ENCODE results near the gene C16orf96.

The C16orf96 gene

DNA sequence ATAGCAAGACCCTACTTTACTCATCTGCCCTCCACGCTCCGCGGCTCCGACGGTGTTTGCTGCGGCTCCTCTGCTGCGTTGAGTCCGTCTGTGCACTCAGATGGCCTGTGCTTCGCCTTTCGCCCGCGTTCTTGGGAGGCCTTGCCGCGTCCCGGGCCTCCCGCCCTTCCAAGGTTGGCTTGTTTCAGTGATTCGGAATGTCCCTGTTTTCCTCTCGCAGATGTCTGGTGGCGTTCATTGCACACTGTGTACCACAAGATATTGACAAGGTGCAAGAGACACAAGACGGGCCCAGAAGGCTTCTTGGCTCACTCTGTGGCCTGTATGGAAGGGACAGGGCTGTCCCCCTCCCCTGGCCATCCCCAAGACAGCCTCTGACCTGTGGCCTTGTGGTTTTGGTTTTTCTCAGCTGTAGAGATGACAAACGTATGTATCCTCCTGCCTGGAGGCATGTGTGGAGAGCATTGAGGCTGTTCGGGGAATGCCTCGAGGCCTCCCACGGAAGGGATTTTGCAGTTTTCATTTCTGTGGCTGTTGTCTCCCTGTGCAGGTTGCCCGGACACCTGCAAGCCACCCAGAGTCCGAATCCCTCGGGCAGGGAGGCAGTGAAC lies 83.9 kb downstream of the C16orf96 start:
- DNase-seq (ENCODE audit: low spot score in 2 of 2): no peak
- Mint-ChIP-seq H3K4me3 (no peak overlapping the region), H3K4me1 (peaks cover 14% of the 10 kb centered on the region), H3K9me3 (no peaks in the 10 kb centered on the region), H3K36me3 (peaks cover 2% of the 10 kb centered on the region), H3K27me3 (no peaks in the 10 kb centered on the region), H3K27ac (peak overlapping the region; percentile 17)
- ATAC-seq (ENCODE audit: low read depth): no peak

- Mint-ChIP-seq H3K9me3 (no peaks in the 10 kb centered on the region), H3K27ac (peak overlapping the region; percentile 17), H3K4me3 (no peak overlapping the region), H3K4me1 (peaks cover 18% of the 10 kb centered on the region), H3K27me3 (no peaks in the 10 kb centered on the region), H3K36me3 (peaks cover 4% of the 10 kb centered on the region)
- no peak for DNase-seq (ENCODE audit: low spot score in 2 of 2)
- no peak for ATAC-seq (ENCODE audit: low read depth)
Measured at GRCh38 chr16:4640572-4641305, 84.6 kb downstream of the C16orf96 start.

DNA sequence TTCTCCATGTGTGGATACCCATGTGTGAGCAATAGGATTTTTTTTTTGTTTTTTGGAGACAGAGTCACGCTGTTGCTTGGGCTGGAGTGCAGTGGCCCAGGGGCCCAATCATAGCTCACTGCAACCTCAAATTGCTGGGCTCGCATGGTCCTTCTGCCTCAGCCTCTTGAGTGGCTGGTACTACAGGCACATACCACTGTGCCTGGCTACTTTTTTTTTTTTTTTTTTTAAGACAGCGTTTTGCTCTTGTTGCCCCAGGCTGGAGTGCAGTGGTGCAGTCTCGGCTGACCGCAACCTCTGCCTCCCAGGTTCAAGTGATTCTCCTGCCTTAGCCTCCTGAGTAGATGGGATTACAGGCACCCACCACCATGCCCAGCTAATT lies 85.2 kb downstream of the C16orf96 start:
- DNase-seq (ENCODE audit: low spot score in 2 of 2) (no peak), ATAC-seq (ENCODE audit: low read depth) (no peak)
- Mint-ChIP-seq H3K27ac (peak overlapping the region; percentile 13), H3K36me3 (peaks cover 4% of the 10 kb centered on the region), H3K27me3 (no peaks in the 10 kb centered on the region), H3K4me3 (no peak overlapping the region), H3K9me3 (no peaks in the 10 kb centered on the region), H3K4me1 (peaks cover 18% of the 10 kb centered on the region)

DNA sequence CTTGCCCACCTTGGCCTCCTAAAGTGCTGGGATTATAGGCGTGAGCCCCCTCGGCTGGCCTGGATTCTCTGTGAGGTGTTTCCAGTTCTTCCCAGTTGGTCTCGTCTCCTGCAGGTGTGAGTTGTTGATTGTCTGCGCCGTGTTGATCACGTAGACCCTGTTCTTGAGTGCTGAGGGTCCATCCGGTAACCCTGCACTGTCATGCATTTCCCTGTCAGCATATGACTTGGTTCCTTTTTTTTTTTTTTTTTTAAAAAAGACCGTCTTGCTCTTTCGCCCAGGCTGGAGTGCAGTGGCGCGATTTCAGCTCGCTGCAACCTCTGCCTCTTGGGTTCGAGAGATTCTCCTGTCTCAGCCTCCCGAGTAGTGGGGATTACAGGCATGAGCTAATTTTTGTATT lies 85.8 kb downstream of the C16orf96 start:
- no peaks in the 10 kb centered on the region for H3K27me3 Mint-ChIP-seq
- no peaks in the 10 kb centered on the region for H3K9me3 Mint-ChIP-seq
- peaks cover 18% of the 10 kb centered on the region for H3K4me1 Mint-ChIP-seq
- ATAC-seq (ENCODE audit: low read depth) (no peak), DNase-seq (ENCODE audit: low spot score in 2 of 2) (no peak)
- H3K27ac Mint-ChIP-seq: no peak overlapping the region
- H3K4me3 Mint-ChIP-seq: no peak overlapping the region
- peaks cover 4% of the 10 kb centered on the region for H3K36me3 Mint-ChIP-seq

GRCh38 chr16:4646773-4647643 lies 90.9 kb downstream of the C16orf96 start:
- Mint-ChIP-seq H3K4me1 (peaks cover 21% of the 10 kb centered on the region), H3K27me3 (no peaks in the 10 kb centered on the region), H3K36me3 (peaks cover 7% of the 10 kb centered on the region), H3K27ac (no peak overlapping the region), H3K9me3 (no peaks in the 10 kb centered on the region), H3K4me3 (no peak overlapping the region)
- ATAC-seq (ENCODE audit: low read depth) (no peak), DNase-seq (ENCODE audit: low spot score in 2 of 2) (no peak)

DNA sequence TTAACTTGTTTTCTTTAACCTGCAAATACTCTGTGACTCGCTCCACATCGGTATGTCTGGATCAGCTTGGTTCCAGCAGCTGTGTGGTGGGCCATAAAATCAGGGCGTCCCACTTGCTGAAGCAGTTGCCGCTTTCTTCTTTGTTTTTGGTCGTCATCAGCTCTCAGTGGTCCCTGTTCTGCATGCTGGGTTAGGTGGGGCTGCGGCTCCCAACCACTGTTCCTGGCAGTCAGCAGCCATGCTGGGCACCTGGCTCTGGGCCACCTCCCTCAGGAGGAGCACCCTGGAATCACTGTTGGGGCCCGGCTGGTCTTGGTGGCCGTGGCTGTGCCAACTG lies 91.5 kb downstream of the C16orf96 start:
- DNase-seq (ENCODE audit: low spot score in 2 of 2): no peak
- H3K27me3 Mint-ChIP-seq: no peaks in the 10 kb centered on the region
- H3K27ac Mint-ChIP-seq: no peak overlapping the region
- no peak overlapping the region for H3K4me3 Mint-ChIP-seq
- no peaks in the 10 kb centered on the region for H3K9me3 Mint-ChIP-seq
- H3K36me3 Mint-ChIP-seq: peaks cover 7% of the 10 kb centered on the region
- ATAC-seq (ENCODE audit: low read depth): no peak
- H3K4me1 Mint-ChIP-seq: peaks cover 21% of the 10 kb centered on the region

DNA sequence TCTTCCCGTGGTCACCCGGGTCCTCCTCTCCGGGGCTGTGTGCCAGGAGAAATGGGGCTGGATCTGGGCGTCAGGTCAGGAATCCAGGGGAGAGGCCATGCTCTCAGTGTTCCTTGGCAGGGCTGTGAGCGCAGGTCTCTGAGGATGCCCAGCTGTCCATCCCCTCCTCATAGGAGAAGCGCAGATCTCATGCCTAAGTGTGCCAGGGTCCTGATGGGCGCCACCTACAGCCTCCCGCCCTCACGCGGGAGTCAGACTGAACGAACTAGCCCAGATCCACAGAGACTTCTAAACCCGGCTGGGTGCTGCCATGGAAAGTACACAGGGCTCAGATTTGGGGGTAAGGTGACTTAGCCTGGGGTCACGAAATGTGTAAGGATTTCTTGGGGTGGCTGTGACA lies 92.8 kb downstream of the C16orf96 start:
- Mint-ChIP-seq H3K27me3 (no peaks in the 10 kb centered on the region), H3K36me3 (peaks cover 11% of the 10 kb centered on the region), H3K4me3 (no peak overlapping the region), H3K9me3 (no peaks in the 10 kb centered on the region), H3K4me1 (peaks cover 21% of the 10 kb centered on the region), H3K27ac (peak overlapping the region; percentile 58)
- ATAC-seq (ENCODE audit: low read depth) (no peak), DNase-seq (ENCODE audit: low spot score in 2 of 2) (no peak)

- H3K27me3 Mint-ChIP-seq: no peaks in the 10 kb centered on the region
- H3K9me3 Mint-ChIP-seq: no peaks in the 10 kb centered on the region
- H3K4me3 Mint-ChIP-seq: no peak overlapping the region
- ATAC-seq (ENCODE audit: low read depth) (no peak), DNase-seq (ENCODE audit: low spot score in 2 of 2) (no peak)
- no peak overlapping the region for H3K27ac Mint-ChIP-seq
- H3K4me1 Mint-ChIP-seq: peaks cover 21% of the 10 kb centered on the region
- H3K36me3 Mint-ChIP-seq: peaks cover 11% of the 10 kb centered on the region
Measured at GRCh38 chr16:4649744-4650442, 93.8 kb downstream of the C16orf96 start.

Measured in memory B cell (primary cell).